ENCODE measurements around the gene REM1.
A peak's percentile ranks its signal among the peaks of the same experiment; 100 is the strongest.
"Not testable (repeated sequence)": the region's sequence is repeated elsewhere in the genome, so short reads cannot be mapped to it uniquely, and the experiment has no call there.

Gene REM1

DNA sequence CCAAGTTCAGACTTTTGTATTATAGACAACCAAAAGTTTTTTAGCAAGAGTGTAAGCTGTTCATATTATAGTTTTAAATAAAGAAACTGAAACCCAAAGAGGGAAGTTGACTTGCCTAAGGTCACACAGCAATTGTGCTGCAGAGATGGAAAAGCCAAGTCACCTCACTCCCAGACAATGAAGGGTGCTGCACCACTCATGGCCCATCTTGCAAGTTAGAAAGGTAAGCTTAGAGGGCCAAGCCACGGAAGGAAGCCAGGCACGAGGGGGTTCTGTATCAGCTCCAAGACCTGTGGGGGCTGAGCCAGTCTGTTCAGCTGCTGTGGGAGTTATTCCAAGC, 1.0 kb upstream of the REM1 start:
- Mint-ChIP-seq H3K4me3 (no peak overlapping the region), H3K27ac (peak overlapping the region; percentile 66), H3K27me3 (peaks cover 44% of the 10 kb centered on the region), H3K4me1 (peaks cover 32% of the 10 kb centered on the region), H3K9me3 (no peaks in the 10 kb centered on the region), H3K36me3 (no peaks in the 10 kb centered on the region)
- ATAC-seq: peak; percentile 77

- H3K27me3 Mint-ChIP-seq: peaks cover 44% of the 10 kb centered on the region
- H3K36me3 Mint-ChIP-seq: no peaks in the 10 kb centered on the region
- H3K4me3 Mint-ChIP-seq: no peak overlapping the region
- H3K27ac Mint-ChIP-seq: no peak overlapping the region
- no peak for ATAC-seq
- H3K4me1 Mint-ChIP-seq: peaks cover 32% of the 10 kb centered on the region
- no peaks in the 10 kb centered on the region for H3K9me3 Mint-ChIP-seq
Measured at GRCh38 chr20:31475472-31476293, 595 bp downstream of the REM1 start.

- Mint-ChIP-seq H3K4me1 (peaks cover 32% of the 10 kb centered on the region), H3K36me3 (no peaks in the 10 kb centered on the region), H3K27me3 (peaks cover 48% of the 10 kb centered on the region), H3K27ac (no peak overlapping the region), H3K4me3 (no peak overlapping the region), H3K9me3 (no peaks in the 10 kb centered on the region)
- ATAC-seq: no peak
Measured at GRCh38 chr20:31476294-31476585, 1.2 kb downstream of the REM1 start.

- ATAC-seq: no peak
- no peak overlapping the region for H3K4me3 Mint-ChIP-seq
- no peaks in the 10 kb centered on the region for H3K9me3 Mint-ChIP-seq
- H3K27ac Mint-ChIP-seq: no peak overlapping the region
- H3K36me3 Mint-ChIP-seq: no peaks in the 10 kb centered on the region
- peaks cover 53% of the 10 kb centered on the region for H3K27me3 Mint-ChIP-seq
- H3K4me1 Mint-ChIP-seq: peaks cover 32% of the 10 kb centered on the region
Measured at GRCh38 chr20:31476643-31477215, 1.6 kb downstream of the REM1 start.

GRCh38 chr20:31484001-31484400, 8.9 kb downstream of the REM1 start:
- no peaks in the 10 kb centered on the region for H3K36me3 Mint-ChIP-seq
- no peaks in the 10 kb centered on the region for H3K4me1 Mint-ChIP-seq
- ATAC-seq: no peak
- H3K27me3 Mint-ChIP-seq: peaks cover 54% of the 10 kb centered on the region
- H3K27ac Mint-ChIP-seq: no peak overlapping the region
- no peak overlapping the region for H3K4me3 Mint-ChIP-seq
- no peaks in the 10 kb centered on the region for H3K9me3 Mint-ChIP-seq

DNA sequence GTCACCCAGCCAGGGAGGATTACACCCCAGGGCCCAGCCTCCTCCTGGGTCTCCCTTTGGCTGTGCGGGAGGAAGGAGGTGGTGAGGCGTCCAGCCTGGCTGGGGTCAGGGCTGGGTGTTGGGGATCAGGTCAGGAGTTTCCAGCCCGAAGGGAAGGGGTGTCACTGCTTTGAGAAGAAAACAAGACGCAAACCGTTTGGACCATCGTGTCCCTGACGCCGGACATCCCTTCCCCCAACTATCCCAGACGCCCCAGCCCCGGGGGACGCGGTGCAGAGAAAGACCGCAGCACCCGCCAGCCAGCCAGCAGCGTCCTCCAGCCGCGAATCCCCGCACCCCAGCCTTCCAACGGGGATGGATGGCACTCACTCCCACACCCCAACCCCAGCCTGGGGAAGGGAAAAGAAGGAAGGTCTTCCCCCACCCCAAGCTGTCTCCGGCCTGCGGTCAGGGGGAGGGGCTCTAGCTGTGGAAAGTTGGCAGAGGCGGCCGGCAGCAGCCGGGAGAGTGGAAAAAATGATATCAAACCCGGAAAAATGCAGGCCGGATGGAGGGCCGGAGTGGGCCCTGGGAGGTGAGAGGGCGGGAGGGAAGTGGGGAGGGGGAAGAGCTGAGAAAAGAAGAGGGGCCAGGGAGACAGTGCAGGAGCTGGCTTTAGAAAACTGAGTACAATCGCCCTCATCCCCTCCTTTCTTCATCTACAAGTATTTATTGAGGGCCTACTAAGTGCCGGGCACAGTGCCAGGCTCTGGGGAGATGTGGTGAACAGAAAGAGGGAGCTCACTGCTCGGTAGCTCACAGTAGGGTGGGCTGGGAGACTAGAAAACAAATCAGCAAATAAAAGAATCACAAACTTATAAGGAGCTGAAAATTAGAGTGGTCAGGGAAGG, 10.6 kb downstream of the REM1 start:
- H3K27me3 Mint-ChIP-seq: peaks cover 54% of the 10 kb centered on the region
- H3K4me1 Mint-ChIP-seq: no peaks in the 10 kb centered on the region

DNA sequence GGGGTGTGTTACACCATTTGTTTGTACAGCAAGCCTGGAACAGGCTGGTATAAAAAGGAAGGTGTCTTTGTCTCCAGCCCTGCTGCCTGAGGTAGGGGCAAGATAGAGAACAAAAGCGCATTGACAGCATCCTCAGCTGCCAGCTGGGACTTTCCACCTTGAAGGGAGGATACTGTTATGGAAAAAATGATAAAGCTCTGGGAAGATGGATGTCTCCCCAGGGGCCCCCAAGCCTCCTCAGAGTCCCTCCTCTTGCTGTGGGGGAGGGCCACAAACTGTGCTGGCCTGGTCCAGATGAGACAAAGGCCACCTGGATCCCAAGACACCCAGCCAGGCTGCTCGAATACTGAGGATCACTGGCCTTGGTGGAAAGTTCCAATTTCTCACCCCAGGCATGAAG, 13.0 kb downstream of the REM1 start:
- H3K4me3 Mint-ChIP-seq: no peak overlapping the region
- H3K27ac Mint-ChIP-seq: no peak overlapping the region
- H3K27me3 Mint-ChIP-seq: peaks cover 32% of the 10 kb centered on the region
- no peaks in the 10 kb centered on the region for H3K9me3 Mint-ChIP-seq
- no peaks in the 10 kb centered on the region for H3K4me1 Mint-ChIP-seq
- no peaks in the 10 kb centered on the region for H3K36me3 Mint-ChIP-seq
- no peak for ATAC-seq

More for the DNA sequence above, 10.6 kb downstream of the REM1 start:
- Mint-ChIP-seq H3K36me3 (no peaks in the 10 kb centered on the region), H3K4me3 (no peak overlapping the region), H3K27ac (no peak overlapping the region), H3K9me3 (no peaks in the 10 kb centered on the region)
- no peak for ATAC-seq

DNA sequence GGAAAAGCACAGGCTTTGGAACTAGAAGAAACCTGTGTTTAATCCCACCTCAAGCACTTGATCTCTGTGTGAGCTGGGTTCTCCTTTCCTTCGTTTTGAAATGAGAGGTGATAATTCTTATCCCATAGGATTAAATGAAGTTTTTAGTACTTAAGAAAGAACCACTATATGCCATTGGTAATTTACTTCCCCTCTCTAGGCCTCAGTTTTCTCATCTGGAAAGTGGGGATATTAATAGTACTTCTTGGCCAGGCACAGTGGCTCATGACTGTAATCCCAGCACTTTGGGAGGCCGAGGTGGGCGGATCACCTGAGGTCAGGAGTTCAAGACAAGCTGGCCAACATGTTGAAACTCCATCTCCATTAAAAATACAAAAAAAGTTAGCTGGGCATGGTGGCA, 14.1 kb downstream of the REM1 start:
- Mint-ChIP-seq H3K27me3 (peaks cover 25% of the 10 kb centered on the region), H3K4me3 (no peak overlapping the region), H3K27ac (no peak overlapping the region), H3K9me3 (no peaks in the 10 kb centered on the region), H3K4me1 (no peaks in the 10 kb centered on the region), H3K36me3 (no peaks in the 10 kb centered on the region)
- ATAC-seq: no peak

DNA sequence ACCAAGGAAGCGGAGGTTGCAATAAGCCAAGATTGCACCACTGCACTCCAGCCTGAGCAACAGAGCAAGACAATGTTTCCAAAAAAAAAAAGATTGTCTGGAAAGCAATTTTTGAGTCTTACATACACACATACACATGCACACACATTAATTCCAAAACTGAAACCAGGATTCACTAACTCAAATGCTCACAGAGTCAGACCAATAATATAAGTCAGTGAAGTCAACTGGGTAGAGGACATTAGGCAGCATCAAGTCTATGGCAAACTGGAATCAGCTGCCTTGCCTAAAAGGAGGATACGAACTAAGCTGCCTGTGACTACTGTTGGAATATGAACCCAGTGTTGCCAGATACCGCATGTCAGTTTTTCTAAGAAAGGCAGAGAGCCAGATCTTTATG, 15.7 kb downstream of the REM1 start:
- peaks cover 20% of the 10 kb centered on the region for H3K27me3 Mint-ChIP-seq
- H3K9me3 Mint-ChIP-seq: no peaks in the 10 kb centered on the region
- H3K27ac Mint-ChIP-seq: no peak overlapping the region
- H3K36me3 Mint-ChIP-seq: no peaks in the 10 kb centered on the region
- no peaks in the 10 kb centered on the region for H3K4me1 Mint-ChIP-seq
- no peak overlapping the region for H3K4me3 Mint-ChIP-seq
- no peak for ATAC-seq

DNA sequence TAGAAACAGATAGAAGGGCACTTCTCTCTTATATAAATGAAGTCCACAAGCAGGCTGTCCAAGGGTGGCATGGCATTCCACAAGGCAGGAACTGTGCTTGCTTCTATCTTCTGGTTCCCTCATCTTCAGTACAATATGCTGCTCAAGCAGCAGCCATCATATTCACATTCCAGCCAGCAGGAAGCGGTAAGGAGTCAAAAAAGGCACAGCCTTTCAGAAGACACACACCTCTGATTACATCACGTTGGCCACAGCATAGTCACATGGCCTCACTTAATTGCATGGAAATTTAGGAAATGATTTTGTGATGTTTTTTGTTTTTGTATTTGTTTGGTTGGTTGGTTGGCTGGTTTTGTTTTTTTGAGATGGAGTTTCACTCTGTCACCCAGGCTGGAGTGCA, 19.0 kb downstream of the REM1 start:
- Mint-ChIP-seq H3K4me3 (no peak overlapping the region), H3K27ac (no peak overlapping the region), H3K27me3 (peaks cover 35% of the 10 kb centered on the region), H3K9me3 (no peaks in the 10 kb centered on the region), H3K36me3 (no peaks in the 10 kb centered on the region), H3K4me1 (no peaks in the 10 kb centered on the region)
- no peak for ATAC-seq

DNA sequence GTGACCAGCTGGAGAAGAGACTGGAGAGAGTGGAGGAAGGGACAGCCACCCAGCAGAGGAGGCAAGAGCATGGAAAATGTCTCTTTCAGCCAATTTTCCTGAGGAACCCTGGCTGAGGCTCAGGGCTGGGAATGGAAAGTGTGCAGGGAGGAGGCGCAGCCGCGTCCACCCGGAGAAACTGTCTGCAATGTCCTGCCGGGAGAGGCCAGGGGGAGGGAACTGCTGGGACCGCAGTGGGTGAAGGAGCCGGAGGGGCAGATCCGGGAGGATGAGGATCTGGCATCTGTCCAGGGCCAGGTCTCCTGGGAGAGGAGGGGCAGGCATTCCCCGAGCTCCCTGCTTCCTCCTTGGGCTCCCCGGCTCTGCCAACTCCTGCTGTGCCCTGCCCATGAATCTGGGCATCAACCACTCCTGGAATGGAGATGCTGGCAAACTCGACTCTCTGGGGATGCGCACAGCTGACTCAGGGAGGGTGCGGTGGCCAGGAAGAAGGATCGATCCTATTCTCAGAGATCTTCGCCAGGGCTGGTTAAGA, 21.7 kb downstream of the REM1 start:
- H3K4me1 Mint-ChIP-seq: no peaks in the 10 kb centered on the region
- no peak overlapping the region for H3K27ac Mint-ChIP-seq
- no peak overlapping the region for H3K4me3 Mint-ChIP-seq
- no peak for ATAC-seq
- no peaks in the 10 kb centered on the region for H3K36me3 Mint-ChIP-seq
- H3K9me3 Mint-ChIP-seq: no peaks in the 10 kb centered on the region
- peaks cover 39% of the 10 kb centered on the region for H3K27me3 Mint-ChIP-seq

DNA sequence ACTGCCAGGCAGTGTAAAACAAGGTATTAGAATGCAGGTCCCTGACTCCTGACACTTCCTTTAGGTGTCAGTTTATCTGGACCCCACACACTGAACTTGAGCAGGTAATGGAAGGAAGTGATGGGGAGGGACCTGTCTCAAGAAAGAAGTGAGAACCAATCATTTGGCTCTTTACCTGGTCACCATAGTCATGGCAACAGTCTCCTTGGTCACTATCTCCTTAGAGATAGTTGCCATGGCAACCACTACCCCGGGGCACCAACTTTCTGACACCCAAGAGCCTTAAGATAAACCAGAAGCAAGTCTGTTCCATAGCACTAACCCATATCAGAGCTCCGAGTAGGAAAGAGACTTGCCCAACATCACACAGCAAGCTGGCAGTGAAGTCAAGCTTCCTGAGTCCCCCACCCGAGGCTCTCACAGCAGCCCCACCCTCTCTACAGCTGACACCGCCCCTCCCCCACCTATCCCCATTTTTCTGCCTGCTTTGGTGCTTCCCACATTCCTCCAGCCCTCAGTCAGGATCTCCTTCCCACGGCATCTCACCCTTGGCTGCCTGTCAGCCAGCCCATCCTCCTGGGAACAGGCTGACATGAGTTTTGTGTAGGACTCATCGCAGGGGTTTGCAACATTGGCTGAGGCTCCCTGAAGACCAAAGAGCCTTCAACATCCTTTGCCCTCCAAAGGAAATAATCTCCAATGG, 22.9 kb downstream of the REM1 start:
- no peaks in the 10 kb centered on the region for H3K36me3 Mint-ChIP-seq
- no peak overlapping the region for H3K4me3 Mint-ChIP-seq
- no peak for ATAC-seq
- no peak overlapping the region for H3K27ac Mint-ChIP-seq
- peaks cover 39% of the 10 kb centered on the region for H3K27me3 Mint-ChIP-seq
- no peaks in the 10 kb centered on the region for H3K9me3 Mint-ChIP-seq
- no peaks in the 10 kb centered on the region for H3K4me1 Mint-ChIP-seq

- no peak overlapping the region for H3K4me3 Mint-ChIP-seq
- ATAC-seq: no peak
- H3K36me3 Mint-ChIP-seq: no peaks in the 10 kb centered on the region
- H3K4me1 Mint-ChIP-seq: no peaks in the 10 kb centered on the region
- H3K27me3 Mint-ChIP-seq: peaks cover 50% of the 10 kb centered on the region
- no peak overlapping the region for H3K27ac Mint-ChIP-seq
- no peaks in the 10 kb centered on the region for H3K9me3 Mint-ChIP-seq
Measured at GRCh38 chr20:31500527-31500926, 25.4 kb downstream of the REM1 start.

DNA sequence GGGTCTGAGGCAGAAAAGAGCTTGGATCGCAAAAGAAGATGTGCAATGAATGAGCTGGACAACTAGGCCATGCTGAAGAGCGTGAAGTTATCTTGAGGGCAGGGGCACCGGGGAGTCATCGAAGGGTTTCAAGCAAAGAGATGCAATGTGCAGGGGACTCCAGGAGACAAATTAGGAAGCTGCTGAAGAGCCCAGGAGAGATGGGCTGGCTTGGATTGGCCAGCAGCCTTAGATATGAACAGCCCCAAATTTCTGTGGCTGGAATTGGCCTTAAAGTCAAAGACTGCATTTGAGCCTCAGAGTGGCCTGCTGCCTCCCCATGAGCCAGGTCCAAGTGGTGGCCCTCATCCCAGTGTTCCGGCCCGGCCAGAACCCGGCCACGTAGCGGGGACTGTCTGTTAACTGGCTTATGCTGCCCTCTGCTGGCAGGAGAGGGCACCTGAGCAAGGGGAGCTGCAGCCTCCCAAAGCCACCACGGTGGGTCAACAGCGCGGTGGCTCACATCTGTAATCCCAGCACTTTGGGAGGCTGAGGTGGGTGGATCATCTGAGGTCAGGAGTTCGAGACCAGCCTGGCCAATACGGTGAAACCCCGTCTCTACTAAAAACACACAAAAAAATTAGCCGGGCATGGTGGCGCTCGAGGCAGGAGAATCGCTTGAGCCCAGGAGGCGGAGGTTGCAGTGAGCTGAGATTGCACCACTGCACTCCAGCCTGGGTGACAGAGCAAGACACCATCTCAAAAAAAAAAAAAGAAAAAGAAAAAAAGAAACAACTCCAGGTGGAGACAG, 28.0 kb downstream of the REM1 start:
- not testable (repeated sequence) for H3K9me3 Mint-ChIP-seq, H3K4me1 Mint-ChIP-seq, H3K4me3 Mint-ChIP-seq, H3K27ac Mint-ChIP-seq, H3K36me3 Mint-ChIP-seq
- peaks cover 40% of the 10 kb centered on the region for H3K27me3 Mint-ChIP-seq
- peak; percentile 88 for ATAC-seq
